PC-3 (cell line): ENCODE data around the gene AVPI1. TPM values are rescaled to one million over a fixed set of nuclear protein-coding genes. Genes with fewer than 3 reads are reported as not detected.

Experiments used
- ATAC-seq: fragments of 200-7000 bp; cut with Tn5 transposase; 2 replicates; pipeline ENCODE4 v1.9.1; 2020; ENCODE audit warnings: mild to moderate bottlenecking, moderate library complexity
- BruUV-seq: library from RNA; stranded (reverse); fragments of 400-500 nt; replicated peaks from 2 replicates; lab custom pipeline; 2021; lab: Mats Ljungman, UMichigan
- CTCF ChIA-PET: fragments of 300-600 bp; sonication (Branson Sonifier 250); formaldehyde crosslinking; loops from one replicate; lab custom pipeline; 2022; ENCODE audit warnings: antibody characterized with exemption; lab: Charles Lee
- POLR2A ChIA-PET: fragments of 300-600 bp; sonication (Branson Sonifier 250); formaldehyde crosslinking; loops from one replicate; lab custom pipeline; 2022; ENCODE audit warnings: antibody characterized with exemption; ENCODE audit not compliant: unreplicated experiment; lab: Charles Lee
- DNase-seq: peaks from one replicate; pipeline ENCODE4 v3.0.0-alpha.2; 2015
- H2AFZ ChIP-seq: fragments of 300-600 bp; sonication (generic); 2 replicates; pipeline ENCODE4 v1.6.0; 2016; ENCODE audit warnings: antibody characterized with exemption, low read length
- H3F3A ChIP-seq: fragments of 300-600 bp; sonication (generic); one replicate; pipeline ENCODE4 v1.6.0; 2017; ENCODE audit warnings: antibody characterized with exemption, low read length, control low read depth, mild to moderate bottlenecking; ENCODE audit not compliant: unreplicated experiment
- H3K27ac ChIP-seq: fragments of 300-600 bp; sonication (generic); 2 replicates; pipeline ENCODE4 v1.5.1; 2016; ENCODE audit warnings: mild to moderate bottlenecking, low read length
- H3K27me3 ChIP-seq: fragments of 300-600 bp; sonication (generic); 2 replicates; pipeline ENCODE4 v1.6.1; 2016; ENCODE audit warnings: low read length, mixed read lengths
- H3K36me3 ChIP-seq: fragments of 300-600 bp; sonication (generic); 2 replicates; pipeline ENCODE4 v1.6.1; 2016; ENCODE audit warnings: low read depth, mixed run types, low read length, mixed read lengths
- H3K4me1 ChIP-seq: fragments of 300-600 bp; sonication (generic); 2 replicates; pipeline ENCODE4 v1.5.1; 2016; ENCODE audit warnings: low read length; ENCODE audit not compliant: insufficient read depth
- H3K4me2 ChIP-seq: fragments of 300-600 bp; sonication (generic); 2 replicates; pipeline ENCODE4 v1.6.0; 2016; ENCODE audit warnings: low read length
- H3K4me3 ChIP-seq: fragments of 300-600 bp; sonication (generic); 2 replicates; pipeline ENCODE4 v1.5.1; 2016; ENCODE audit warnings: mild to moderate bottlenecking, low read length, mixed read lengths
- H3K79me2 ChIP-seq: fragments of 300-600 bp; sonication (generic); 2 replicates; pipeline ENCODE4 v1.6.1; 2017; ENCODE audit warnings: low read length, mixed read lengths
- H3K9ac ChIP-seq: fragments of 300-600 bp; sonication (generic); 2 replicates; pipeline ENCODE4 v1.6.0; 2016; ENCODE audit warnings: mild to moderate bottlenecking, low read length
- H3K9me2 ChIP-seq: fragments of 300-600 bp; sonication (generic); replicated peaks from 2 replicates; pipeline ENCODE4 v1.6.1; 2016; ENCODE audit warnings: mixed run types, low read length, mixed read lengths
- H3K9me3 ChIP-seq: fragments of 300-600 bp; sonication (generic); 2 replicates; pipeline ENCODE4 v1.6.1; 2016; ENCODE audit warnings: low read length, mixed read lengths
- H4K20me1 ChIP-seq: fragments of 300-600 bp; sonication (generic); 2 replicates; pipeline ENCODE4 v1.6.1; 2016; ENCODE audit warnings: low read length, mixed read lengths
- CTCF ChIP-seq: fragments of 300-600 bp; sonication (generic); conservative IDR thresholded peaks from 2 replicates; pipeline ENCODE4 v1.5.1; 2017; ENCODE audit warnings: antibody characterized with exemption, low read depth, mild to moderate bottlenecking, low read length
- EZH2 ChIP-seq: fragments of 300-600 bp; sonication (generic); IDR thresholded peaks from one replicate; pipeline ENCODE4 v1.6.1; 2017; ENCODE audit warnings: antibody characterized with exemption, mild to moderate bottlenecking, low read length; ENCODE audit not compliant: unreplicated experiment
- EZH2phosphoT487 ChIP-seq: fragments of 300-600 bp; sonication (generic); IDR thresholded peaks from 2 replicates; pipeline ENCODE4 v1.6.1; 2018; ENCODE audit warnings: mild to moderate bottlenecking, antibody characterized with exemption, low read length, borderline replicate concordance
- intact Hi-C: fragments of 100-400 bp; cut with micrococcal nuclease; formaldehyde crosslinking; loops from 2 replicates; pipeline ENCODE4 v1.9.0; 2023
- total RNA-seq: library from RNA; depleted of rRNA; stranded (reverse); fragments of >200 nt; gene quantifications from 2 replicates; pipeline ENCODE4 v1.2.3, GENCODE V29; 2014

AVPI1 gene
- total RNA-seq, 1 experiment from 2014 or later, result 44.5 TPM

GRCh38 chr10:97724341-97724941, 37.4 kb upstream of the AVPI1 start:
- Histone ChIP-seq H3F3A (peaks cover 5% of the 10 kb centered on the region), H3K9me3 (no peaks in the 10 kb centered on the region), H3K9ac (no peak overlapping the region), H3K27ac (no peak overlapping the region), H3K4me3 (no peak overlapping the region), H3K4me1 (peaks cover 15% of the 10 kb centered on the region), H4K20me1 (no peaks in the 10 kb centered on the region), H3K27me3 (no peaks in the 10 kb centered on the region), H3K9me2 (no peaks in the 10 kb centered on the region), H2AFZ (no peak overlapping the region), H3K4me2 (no peak overlapping the region), H3K79me2 (peaks cover 4% of the 10 kb centered on the region; the same call in 1 of the 2 replicates), H3K36me3 (no peaks in the 10 kb centered on the region)
- CTCF ChIA-PET, result no interaction called here
- intact Hi-C loops, result no loop called here
- POLR2A ChIA-PET, result interaction anchor here (0.7 kb wide), 1 partner anchor 8 kb away, joined by 7 read pairs; no protein-coding TSS in a partner anchor
- ATAC-seq (no peak), DNase-seq (no peak)
- TF ChIP-seq EZH2phosphoT487 (no peak), EZH2 (no peak), CTCF (no peak)
- no TSS peak for BruUV-seq

GRCh38 chr10:97723001-97723400, 36.0 kb upstream of the AVPI1 start:
- Histone ChIP-seq H3K4me2 (no peak overlapping the region), H2AFZ (no peak overlapping the region), H4K20me1 (no peaks in the 10 kb centered on the region), H3K9me3 (no peaks in the 10 kb centered on the region), H3K36me3 (no peaks in the 10 kb centered on the region), H3K27ac (no peak overlapping the region), H3K9me2 (no peaks in the 10 kb centered on the region), H3F3A (peaks cover 5% of the 10 kb centered on the region), H3K9ac (no peak overlapping the region), H3K27me3 (no peaks in the 10 kb centered on the region), H3K4me1 (peaks cover 27% of the 10 kb centered on the region), H3K79me2 (peaks cover 6% of the 10 kb centered on the region; the same call in 1 of the 2 replicates), H3K4me3 (no peak overlapping the region)
- DNase-seq, result no peak
- BruUV-seq, result no TSS peak
- ATAC-seq, result no peak
- ChIA-PET POLR2A (no interaction called here), CTCF (no interaction called here)
- TF ChIP-seq EZH2, result no peak
- TF ChIP-seq CTCF, result no peak
- TF ChIP-seq EZH2phosphoT487, result no peak
- intact Hi-C loops, result no loop called here

- no peaks in the 10 kb centered on the region for H3K9me2 ChIP-seq
- H3K27ac ChIP-seq, result no peak overlapping the region
- ATAC-seq (no peak), DNase-seq (no peak)
- H3K9ac ChIP-seq, result no peak overlapping the region
- H3K4me2 ChIP-seq, result no peak overlapping the region
- H3K36me3 ChIP-seq, result peaks cover 7% of the 10 kb centered on the region; the same call in 1 of the 2 replicates
- peaks cover 36% of the 10 kb centered on the region for H3K4me1 ChIP-seq
- intact Hi-C loops, result no loop called here
- POLR2A ChIA-PET, result no interaction called here
- TF ChIP-seq CTCF, result no peak
- TF ChIP-seq EZH2phosphoT487, result no peak
- no peak for TF ChIP-seq EZH2
- peaks cover 5% of the 10 kb centered on the region for H3F3A ChIP-seq
- H3K9me3 ChIP-seq, result no peaks in the 10 kb centered on the region
- no TSS peak for BruUV-seq
- no peaks in the 10 kb centered on the region for H4K20me1 ChIP-seq
- no peaks in the 10 kb centered on the region for H3K27me3 ChIP-seq
- no peak overlapping the region for H2AFZ ChIP-seq
- CTCF ChIA-PET, result no interaction called here
- no peak overlapping the region for H3K4me3 ChIP-seq
- peaks cover 15% of the 10 kb centered on the region for H3K79me2 ChIP-seq
These were observed 35.1 kb upstream of the AVPI1 start for GRCh38 chr10:97721871-97722780.
